Right lobe of liver (tissue), 4 donors: ENCODE measurements around the gene MAEA.

Experiments used
- POLR2A ChIP-seq: fragments of 450-650 bp; IDR thresholded peaks from one replicate; pipeline ENCODE4 v1.6.1; 2017; ENCODE audit warnings: antibody characterized with exemption, mild to moderate bottlenecking
- TF ChIP-seq, protein P1 (sequence below), 4 donors: fragments of 200-600 bp in 3 of 4; fragments of 450-650 bp in 1 of 4; IDR thresholded peaks; one replicate each; pipeline versions ENCODE4 v1.5.1 to v1.8.0; 2016 to 2022; ENCODE audit warnings: antibody characterized with exemption in 4 of 4, mild to moderate bottlenecking in 2 of 4
- donor health status: DM: no; HTN: no; CAD: no.
- donor health status: DM: no; HTN: no; CAD: no.
- donor health status: DM: no; HTN: yes; CAD: no.

DNA sequence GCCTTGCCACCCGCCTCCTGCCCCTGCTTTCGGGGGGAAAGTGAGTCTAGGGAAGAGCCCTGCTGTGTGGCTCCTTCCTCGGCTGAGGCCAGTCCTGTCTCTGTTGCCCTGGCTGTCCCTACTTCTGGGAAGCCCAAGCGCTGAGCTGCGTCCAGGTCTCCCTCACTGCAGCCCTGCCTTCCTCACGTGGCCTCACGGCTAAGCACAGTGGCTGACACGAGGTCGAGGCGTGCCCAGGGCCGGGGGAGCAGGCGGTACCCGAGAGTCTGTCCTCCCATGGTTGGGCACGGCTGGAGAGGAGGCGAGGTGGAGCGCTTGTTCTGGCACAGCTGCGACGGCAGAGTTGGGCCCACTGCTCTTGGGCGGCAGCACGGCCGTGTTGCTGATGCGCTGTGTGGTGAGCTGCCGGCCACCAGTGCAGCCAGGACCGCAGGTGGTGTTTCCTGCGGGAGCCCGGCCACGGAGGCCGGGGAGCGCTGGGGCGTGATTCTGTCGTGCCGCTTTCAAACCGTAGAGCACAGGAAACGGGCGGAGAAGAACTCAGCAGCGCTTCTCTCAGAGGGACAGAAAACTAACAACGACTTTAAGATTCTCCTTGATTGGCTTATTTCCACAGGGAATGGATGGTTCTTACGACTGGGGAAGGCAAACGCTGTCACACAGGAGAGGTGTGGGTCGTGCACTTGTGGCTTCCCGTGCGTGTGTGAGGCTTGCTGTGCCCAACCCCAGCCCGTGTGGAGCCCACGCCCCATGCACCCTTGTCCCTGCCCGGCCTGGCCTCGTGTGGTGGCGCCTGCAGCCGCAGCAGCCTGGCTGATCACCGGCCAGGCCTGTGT is 21.3 kb downstream of the MAEA start:
- no peak for TF ChIP-seq POLR2A
- TF ChIP-seq, protein P1, sequence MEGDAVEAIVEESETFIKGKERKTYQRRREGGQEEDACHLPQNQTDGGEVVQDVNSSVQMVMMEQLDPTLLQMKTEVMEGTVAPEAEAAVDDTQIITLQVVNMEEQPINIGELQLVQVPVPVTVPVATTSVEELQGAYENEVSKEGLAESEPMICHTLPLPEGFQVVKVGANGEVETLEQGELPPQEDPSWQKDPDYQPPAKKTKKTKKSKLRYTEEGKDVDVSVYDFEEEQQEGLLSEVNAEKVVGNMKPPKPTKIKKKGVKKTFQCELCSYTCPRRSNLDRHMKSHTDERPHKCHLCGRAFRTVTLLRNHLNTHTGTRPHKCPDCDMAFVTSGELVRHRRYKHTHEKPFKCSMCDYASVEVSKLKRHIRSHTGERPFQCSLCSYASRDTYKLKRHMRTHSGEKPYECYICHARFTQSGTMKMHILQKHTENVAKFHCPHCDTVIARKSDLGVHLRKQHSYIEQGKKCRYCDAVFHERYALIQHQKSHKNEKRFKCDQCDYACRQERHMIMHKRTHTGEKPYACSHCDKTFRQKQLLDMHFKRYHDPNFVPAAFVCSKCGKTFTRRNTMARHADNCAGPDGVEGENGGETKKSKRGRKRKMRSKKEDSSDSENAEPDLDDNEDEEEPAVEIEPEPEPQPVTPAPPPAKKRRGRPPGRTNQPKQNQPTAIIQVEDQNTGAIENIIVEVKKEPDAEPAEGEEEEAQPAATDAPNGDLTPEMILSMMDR (IDR thresholded peaks at IDR 0.05) = no peak
